ENCODE results near the gene BMPER. TPM values are rescaled to one million over a fixed set of nuclear protein-coding genes. Genes with fewer than 3 reads are reported as not detected.

BMPER gene
- total RNA-seq, 1 donor from 2014 or later, result not detected

GRCh38 chr7:33923440-33924229 lies 18.3 kb downstream of the BMPER start:
- no peak for ATAC-seq

DNA sequence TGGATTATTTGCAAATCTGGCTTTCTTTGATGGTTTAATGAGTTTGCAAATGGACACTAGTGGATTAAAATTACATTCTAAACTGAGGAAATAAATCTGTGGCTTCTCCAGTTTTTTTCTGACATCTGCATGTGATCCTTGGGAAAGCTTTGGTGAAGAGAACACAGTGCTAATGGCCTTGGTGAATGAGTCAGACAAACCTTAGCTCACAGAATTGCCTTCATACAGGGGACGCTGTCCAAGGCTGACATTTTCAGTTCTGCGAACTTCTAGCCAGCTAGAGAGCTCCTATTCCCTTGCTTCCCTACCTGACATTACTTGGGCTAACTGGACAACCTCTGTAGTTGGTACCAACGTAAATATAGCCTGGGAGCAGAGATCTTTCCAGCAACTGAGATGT lies 21.2 kb downstream of the BMPER start:
- ATAC-seq, result no peak

DNA sequence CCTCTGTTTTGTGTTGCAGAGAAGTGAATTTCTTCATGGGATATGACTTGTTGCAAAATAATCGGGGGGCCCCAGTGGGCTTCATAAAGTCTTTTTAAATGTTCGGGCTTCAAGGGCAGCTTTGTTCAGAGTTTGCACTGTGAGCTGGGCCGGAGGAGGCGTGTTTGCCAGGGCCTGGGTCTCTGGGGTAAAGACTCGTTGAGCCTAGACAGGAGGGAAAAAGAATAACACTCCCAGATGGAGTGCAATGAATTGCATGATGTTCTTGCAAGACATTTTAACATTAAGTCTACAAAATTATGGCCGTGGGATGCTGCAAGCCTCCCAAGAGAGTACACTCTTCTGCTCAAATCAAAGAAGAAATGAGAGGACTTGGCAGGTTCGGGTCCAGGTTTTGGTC lies 23.6 kb downstream of the BMPER start:
- ATAC-seq, result no peak

DNA sequence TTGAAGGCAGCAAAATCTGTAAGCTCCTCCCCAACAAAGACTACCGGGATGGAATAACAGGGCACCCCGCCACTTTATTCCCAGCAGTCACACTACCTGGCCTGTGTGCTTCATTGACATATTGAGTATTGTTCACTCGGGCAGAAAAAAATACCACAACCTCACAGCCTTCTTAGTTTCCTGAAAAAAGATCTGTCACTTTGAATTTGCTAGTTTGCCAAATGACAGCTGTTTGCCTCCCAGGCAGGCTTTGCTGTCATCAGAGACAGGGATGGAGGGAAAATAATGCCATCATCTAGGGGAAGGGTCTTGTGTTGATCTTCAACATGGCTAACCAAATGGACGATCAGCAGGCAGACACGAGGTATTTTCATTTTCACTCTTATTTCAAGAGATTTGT lies 26.9 kb downstream of the BMPER start:
- no peak for ATAC-seq

DNA sequence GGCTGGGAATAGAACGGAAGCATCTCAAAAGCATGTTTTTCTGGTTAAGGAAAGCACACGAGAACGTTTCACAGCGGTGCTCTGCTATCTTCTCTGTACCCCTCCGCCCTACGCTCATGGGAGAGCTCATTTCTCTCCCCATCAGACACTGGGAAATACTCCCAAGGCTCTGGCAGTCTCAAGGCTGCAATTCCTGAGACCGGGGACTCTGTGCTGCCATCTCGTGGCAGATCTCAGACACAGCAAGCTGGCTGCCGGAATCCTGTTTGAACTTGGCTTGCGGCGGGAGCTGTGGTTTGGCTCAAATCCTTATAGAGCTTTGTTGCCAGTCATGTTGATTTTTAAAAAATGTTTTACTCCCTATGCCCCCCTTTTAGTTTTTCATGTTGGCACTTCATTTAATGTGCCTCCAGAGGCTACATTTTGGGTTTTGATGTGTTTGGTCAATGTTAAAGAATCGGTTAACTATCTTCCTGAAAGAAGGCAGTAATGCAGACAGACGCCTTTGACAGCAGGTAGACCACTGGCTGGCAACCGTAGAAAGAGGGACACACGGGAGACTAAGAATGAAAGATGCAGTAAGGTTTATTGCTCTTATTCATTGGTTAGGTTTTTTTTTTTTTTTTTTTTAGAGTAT lies 27.6 kb downstream of the BMPER start:
- ATAC-seq, result peak; percentile 90

GRCh38 chr7:33933611-33934281 lies 28.4 kb downstream of the BMPER start:
- no peak for ATAC-seq

DNA sequence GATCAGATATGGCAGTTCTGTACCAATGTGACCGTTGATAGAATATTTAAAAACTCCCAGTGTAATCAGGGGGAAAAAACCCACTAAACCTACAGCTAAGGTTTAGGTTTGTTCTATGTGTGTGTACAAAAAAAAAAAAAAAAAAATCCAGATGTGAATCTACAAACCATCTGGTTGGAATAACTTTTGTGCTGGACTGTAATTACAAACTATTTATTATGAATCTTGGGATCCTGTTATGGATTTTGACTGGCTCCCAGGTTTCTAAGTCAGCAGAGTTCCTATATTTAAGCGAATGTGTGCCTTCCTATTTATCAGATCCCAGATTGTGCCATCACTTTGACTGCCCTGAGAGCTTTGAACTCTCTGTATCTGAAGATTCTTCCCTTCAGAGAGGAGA lies 29.1 kb downstream of the BMPER start:
- no peak for ATAC-seq

- ATAC-seq, result no peak
Measured at GRCh38 chr7:33936503-33936902, 31.2 kb downstream of the BMPER start.

DNA sequence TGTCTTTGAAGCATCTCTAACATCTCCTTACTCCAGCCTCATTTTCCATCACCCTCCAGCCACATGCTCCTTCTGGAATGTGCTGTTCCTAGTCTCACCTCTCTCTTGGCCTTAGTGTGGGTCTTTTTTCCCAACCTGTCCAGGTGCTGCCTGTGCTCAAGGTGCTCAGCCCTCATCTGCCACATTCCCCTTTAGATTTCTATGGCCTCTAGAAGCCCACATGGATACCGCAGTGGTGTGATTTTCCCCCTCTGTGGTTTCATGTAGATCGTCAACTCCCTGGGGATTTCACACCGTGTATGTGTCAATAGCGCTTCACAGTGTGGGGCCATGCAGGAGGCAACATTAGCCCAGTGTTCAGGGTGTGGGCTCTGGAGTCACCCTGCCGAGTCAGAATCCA lies 32.5 kb downstream of the BMPER start:
- no peak for ATAC-seq

- no peak for ATAC-seq
Measured at GRCh38 chr7:33939121-33939520, 33.8 kb downstream of the BMPER start.

DNA sequence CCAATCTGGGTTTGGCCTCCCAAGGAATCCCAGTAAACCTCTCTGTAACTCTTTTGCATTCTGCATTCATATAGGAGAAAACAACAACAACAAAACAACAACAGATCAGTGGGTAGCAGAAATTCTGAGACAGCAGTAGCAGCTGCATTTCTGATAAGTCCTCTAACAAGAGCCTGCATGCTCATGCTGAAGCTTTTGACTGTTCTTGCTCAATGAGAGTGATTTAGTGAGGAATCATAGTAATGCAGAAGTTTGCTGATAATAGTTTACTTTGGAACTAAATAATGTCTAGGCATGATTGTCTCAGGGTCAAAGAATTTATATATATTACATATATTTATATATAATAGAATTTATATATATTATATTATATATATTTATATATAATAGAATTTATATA lies 35.2 kb downstream of the BMPER start:
- no peak for ATAC-seq

DNA sequence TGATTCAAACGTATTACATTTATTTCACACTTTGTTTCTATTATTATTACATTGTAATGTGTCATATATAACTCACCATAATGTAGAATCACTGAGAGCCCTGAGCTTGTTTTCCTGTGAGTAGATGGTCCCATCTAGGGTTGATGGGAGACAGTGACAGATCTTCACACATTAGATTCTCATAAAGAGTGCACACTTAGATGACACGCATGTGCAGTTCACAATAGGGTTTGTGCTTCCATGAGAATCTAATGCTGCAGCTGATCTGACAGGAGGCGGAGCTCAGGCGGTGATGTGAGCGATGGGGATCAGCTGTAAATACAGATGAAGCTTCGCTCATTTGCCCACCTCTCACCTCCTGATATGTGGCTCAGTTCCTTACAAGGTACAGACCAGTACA lies 36.1 kb downstream of the BMPER start:
- ATAC-seq, result no peak

DNA sequence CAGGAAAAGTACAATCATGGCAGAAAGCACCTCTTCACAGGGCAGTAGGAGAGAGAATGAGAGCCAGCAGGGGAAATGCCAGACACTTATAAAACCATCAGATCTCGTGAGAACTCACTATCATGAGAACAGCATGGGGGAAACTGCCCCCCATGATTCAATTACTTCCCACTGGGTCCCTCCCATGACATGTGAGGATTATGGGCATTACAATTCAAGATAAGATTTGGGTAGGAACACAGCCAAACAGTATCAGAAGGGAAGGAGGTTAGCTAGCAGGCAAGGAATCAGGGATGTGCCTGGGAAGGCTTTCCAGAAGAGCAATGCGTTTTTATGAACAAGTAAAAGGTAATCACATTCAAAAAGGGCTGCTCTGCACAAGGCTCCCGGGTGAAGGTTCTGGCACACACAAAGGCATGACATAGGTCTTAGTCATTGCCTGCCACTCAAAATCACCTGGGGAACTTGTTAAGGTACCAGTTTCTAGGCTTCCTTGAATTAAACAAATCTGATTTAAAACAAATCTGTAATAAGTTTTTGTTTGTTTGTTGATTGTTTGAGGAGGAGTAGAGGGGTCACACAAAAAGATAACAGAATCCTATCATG lies 40.9 kb downstream of the BMPER start:
- ATAC-seq, result peak; percentile 66

- no peak for ATAC-seq
Measured at GRCh38 chr7:33950047-33950714, 44.8 kb downstream of the BMPER start.

GRCh38 chr7:33952824-33953223 lies 47.5 kb downstream of the BMPER start:
- no peak for ATAC-seq

- no peak for ATAC-seq
Measured at GRCh38 chr7:33958104-33958503, 52.8 kb downstream of the BMPER start.

GRCh38 chr7:33959676-33960075 lies 54.3 kb downstream of the BMPER start:
- ATAC-seq, result no peak

- no peak for ATAC-seq
Measured at GRCh38 chr7:33961948-33962347, 56.6 kb downstream of the BMPER start.

- no peak for ATAC-seq
Measured at GRCh38 chr7:33964417-33965182, 59.3 kb downstream of the BMPER start.

DNA sequence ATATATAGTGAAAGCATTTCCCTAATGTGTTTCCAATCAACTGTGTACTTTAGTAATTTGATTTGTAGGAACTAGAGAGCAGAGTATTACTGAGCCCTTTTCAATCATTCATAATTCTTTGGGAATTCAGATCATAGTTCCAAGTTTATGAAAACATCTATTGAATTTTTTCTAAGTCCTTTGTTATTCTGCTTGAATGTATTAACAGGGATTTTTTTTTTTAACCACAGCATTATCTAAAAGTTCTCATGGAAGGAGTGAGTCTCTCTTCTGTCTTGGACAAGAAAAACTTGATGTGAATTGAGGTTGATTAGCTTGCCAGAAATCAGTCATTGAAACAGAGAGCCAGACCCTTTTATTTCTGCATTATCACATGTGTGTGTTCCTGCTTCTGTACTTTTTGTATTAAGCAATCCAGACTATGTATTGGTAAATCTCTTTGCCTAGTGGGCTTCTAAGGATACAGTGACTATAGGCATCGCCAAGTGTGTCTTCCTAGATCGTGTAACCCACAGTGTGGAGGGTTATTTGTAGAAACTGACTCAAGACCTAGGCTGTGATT lies 59.9 kb downstream of the BMPER start:
- no peak for ATAC-seq

DNA sequence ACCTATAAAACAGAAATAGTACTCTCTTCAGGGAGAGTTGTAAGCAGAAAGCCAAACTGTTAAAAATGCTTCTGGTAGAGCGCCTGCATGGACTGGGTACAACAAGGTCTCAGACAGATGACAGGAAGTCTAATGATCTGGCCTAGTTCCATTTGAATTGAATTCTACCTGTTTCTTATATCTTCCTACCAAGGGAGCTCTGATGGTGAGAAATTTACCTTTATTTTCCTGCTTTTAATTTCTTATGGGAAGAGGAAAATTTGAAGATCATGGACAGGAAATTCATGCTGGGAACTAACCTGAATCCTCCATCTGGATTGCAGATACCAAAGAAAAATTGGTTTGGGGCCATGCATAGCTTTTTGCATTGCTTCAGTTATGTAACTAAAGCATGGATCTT lies 63.3 kb downstream of the BMPER start:
- no peak for ATAC-seq

DNA sequence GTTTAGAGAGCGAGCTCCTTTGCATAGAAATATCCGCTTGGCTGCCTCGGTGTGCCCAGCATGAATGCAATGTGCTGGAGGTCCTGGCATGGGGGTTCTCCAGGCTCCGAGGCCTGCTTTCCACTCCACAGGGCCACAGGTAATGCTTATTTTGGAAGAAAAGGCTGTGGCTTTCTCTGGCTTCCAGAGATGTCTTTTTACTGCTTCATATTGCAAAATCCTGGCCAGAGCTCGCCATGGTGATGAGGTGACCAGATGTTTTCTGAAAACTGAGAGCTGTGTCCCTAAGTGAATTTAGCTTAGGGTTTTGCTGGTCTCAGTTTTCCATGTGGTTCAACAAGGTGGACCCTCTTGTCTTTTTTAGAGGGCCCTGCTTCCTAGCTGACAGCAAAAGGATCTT lies 65.2 kb downstream of the BMPER start:
- ATAC-seq, result no peak
